Activated T-helper 1 cell treated with Interleukin-2 at 50 U/mL for 16 hours (primary cell): ENCODE measurements around the gene RAD51D.
"Not testable (repeated sequence)": the region's sequence is repeated elsewhere in the genome, so short reads cannot be mapped to it uniquely, and the experiment has no call there.

ENCODE experiments used
- DNase-seq: peaks from one replicate; pipeline ENCODE4 v3.0.0-alpha.2; 2020; ENCODE audit warnings: low read depth

RAD51D gene

DNA sequence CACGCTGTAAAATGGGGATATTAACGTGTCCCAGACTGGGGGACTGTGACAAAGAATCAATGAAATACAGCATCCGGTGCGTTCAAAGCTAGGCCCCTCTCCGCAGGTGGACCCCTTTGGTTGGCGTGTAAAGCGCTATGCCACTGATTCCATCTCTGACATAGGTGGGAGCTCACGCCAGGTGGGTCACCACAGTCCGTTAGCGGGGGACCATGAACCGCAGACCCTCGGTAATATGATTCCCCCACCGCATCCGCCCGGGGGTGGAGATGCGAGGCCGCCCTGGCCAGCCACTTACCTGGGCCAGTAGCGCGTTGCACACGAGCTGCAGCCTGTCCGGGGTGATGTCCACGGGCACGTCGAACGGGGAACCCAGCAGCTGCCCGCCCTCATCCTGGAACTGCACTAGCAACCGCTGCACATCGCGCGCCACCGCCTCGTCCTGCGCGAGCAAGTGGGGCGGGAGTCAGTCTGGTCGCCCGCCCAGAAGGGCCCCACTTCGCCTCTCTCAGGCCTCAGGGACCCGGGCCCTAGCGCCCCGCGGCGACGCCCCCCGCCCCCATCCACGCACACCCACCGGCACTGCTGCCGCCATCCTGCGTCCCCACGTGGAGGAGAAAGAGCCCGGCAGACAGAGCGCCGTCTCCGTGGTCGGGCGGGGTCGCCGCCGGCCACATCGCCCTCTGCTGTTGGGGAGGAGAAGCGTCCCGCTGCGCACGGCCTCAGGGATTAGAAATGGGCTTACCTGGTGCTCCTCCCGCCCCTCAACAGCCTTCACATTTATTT, 22.2 kb upstream of the RAD51D start, which contains the start of gene NLE1:
Gene NLE1 (minus strand): TSS at position 623 of the 786 bp plus-strand sequence. CDS start 28 bp downstream, at position 595.
- peak; percentile 83 for DNase-seq

DNA sequence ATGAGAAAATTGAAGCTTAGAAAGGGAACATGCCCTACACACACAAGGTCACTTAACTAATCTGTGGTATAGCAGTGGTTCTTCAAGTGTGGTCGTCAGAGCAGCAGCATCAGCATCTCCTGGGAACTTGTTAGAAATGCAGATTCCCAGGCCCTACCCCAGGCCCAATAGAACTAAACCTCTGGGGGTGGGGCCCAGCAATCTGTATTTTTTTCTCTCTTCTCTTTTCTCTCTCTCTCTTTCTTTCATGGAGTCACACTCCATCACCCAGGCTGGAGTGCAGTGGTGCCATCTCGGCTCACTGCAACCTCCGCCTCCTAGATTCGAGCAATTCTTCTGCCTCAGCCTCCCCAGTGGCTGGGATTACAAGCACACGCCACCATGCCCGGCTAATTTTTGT, 18.6 kb upstream of the RAD51D start:
- DNase-seq, result no peak

DNA sequence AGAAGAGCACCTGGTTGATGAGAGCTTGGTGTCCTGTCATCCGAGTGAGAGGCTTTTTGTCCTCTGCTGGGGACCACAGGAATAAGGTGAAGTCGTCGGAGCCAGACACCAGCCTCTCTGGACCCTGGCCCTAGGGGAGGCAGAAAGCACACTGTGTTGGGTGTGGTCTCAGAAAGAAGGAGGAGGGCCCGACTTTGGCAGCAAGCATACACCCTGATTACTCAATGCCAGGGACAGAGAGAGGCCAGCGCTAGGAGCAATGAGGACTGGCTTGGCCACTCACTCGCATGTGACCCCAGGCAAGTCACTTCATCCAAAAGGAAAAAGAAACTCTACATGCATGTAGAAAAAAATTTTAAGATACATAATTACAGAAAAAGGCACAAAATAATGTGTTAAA, 15.7 kb upstream of the RAD51D start:
- DNase-seq, result no peak

DNA sequence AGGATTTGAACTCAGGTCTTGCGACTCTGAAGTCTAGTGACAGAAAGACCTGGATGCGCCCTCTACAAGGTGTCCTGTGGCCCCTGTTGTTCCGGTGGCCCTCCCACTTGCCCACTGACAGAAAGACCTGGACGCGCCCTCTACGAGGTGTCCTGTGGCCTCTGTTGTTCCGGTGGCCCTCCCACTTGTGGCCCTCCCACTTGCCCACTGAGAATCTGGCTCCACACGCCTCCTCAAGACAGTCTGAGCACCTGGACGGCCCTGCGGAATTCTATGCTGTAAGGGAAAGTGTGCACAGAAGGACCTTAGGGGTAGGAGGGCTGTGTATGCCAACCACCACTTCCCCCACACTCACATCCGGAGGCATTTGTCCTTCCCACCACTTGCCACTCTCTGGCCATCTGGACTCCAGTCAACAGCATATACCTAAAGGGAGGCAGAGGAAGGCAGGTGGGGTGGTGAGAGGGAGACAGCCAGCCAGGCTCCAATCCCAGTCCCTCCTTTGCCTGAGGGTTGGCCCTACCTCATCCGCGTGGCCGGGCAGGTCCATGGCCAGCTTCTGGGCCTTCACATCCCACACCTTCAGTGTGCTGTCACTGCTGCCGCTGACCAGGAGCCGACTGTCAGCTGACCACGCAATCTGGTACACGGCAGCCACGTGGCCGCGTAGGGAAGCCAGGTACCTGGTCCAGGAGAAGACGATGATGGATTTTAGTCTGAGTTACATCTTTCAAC, 13.3 kb upstream of the RAD51D start:
- DNase-seq, result no peak

DNA sequence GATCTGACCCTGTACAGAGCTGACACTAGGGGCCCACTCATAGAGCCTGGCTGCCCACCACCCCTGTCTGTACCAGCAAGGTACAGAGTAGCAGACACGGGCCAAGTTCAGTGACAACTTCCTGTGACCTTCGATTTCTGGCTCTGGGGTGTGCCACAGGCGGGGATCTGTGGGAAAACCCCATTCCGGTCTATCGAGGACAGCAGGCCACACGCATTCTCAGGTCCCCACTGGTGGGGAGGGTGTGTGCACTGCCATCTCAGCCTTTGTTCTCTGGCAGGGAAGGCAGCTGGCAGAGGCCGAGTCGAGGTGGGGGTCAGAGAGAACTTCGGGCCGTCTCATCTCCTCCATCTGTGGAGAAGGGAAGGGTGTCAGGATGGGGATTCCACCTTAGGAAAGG, 12.4 kb upstream of the RAD51D start:
- DNase-seq, result no peak

DNA sequence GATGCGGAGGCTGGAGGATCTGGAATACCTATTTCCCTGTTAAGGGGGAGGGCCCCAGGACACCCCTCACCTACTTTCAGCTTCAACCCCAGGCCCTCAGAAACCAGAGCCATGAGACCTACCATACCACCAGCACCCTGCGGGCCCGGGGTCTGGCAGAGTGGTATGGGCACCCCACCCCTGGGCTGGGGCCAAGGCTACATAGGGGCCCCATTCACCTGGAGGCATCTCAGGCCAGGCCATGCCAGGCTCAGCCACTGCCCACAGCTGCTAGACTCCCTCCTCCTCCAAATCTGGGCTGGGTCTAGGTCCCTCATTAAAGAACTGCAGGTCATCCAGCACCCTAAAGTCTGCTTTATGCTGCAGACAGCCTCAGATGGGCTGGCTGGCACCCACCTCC, 10.7 kb upstream of the RAD51D start:
- no peak for DNase-seq

DNA sequence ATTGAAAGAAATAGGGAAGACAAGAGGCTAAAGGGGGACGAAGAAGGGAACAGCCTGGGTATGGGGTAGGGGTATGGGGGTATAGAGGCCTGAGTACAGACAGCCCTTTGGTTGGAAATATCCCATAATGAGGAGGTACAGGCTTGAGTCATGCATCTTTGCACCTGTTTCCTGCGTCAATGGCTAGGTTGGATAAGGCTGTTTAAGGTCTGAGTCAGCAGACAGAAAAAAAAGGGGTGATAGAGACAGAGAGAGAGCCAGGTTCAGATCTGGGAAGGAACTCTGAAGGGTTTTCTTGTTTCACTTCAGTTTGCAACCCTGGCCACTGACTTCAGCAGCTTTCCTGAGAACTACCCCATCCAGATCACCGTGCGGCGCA, 10.3 kb upstream of the RAD51D start:
- DNase-seq, result no peak

DNA sequence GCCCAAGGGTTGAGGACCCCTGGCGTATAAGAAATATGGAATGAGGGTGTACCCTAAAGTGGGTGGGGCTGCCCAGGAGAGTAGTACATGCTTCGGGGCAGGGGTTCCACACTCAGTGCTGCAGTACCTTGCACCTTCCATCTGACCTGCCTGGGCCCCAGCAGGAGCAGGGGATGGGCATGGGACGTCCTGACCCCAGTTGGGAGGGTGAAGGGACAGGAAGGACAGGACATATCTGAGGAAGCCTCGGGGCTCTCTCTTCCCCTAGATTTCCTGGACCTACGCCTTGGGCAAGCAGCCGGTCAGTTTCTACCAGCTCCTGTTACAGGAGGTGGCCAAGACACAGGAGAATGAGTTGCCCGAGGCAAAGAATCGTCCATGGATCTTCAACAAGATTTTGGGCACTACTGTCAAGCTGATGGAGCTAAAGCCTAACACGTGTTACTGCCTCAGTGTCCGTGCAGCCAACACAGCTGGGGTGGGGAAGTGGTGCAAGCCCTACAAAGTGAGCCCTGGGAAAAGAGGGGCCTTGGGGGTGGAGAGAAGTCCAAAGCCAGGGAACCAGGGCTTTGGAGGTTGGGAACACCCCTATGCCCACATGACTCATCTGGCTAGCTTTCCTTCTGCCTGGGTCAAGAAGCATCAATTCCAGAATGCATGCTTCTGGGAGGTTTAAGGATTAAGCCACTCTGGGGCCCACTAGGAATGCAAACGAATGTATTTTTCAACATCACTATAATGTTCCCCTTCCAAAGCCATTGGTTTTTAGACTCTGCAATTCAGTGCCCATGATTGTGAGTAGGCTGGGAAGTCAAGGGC, 9.7 kb upstream of the RAD51D start:
- no peak for DNase-seq

DNA sequence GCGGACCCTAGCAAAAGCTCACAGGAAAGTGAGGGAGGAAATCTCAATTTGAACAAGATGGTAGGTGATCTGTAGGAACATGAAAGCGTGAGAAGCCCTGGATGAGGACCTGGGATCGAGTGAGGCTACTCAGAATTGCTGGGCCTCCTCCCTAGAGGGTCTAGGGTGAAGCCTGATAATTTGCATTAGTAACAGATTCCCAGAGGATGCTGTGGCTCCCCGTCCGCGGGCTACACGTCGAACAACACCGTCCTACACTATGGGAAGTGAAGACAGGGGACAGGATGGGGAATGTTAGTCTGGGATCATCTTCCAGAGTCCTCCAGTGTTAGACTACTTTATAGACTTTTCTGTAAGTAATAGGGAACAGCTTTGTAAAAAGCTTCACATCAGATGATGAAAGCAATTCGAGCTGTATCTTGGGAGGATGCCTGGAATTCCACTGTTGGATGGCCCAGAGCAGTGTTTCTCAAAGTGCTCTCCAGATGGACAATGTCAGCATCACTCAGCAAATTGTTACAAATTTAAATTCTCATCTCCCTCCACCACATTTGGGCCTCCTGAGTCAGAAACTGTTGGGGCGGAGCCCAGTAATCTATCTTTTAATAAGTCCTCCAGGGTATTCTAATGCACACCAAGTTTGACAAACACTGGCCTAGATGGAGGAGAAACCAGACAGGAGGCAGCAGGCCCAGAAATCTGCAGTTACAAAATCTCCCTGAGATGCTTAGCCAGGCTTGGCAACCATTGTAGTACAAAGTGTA, 8.3 kb upstream of the RAD51D start:
- no peak for DNase-seq

DNA sequence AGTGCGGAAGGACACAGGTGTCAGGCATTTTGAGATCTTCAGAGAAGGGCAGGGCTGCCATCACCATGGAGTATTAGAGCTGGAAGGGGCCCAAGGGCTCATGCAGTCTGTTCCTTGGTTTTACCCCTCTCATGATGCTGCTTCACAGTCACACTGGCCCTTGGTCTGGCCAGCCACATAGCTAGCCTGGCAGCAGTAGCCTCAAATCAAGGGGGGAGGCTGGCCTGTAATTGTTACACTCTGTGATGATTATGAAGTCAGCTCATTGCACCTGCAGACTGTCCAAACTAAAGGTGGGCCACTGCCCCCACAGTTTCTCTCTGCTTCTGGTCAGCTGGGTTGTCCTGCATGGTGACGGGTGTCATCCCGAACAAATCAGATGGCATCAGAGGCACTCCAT, 1.7 kb upstream of the RAD51D start, which contains the start of gene FNDC8:
Gene FNDC8 (plus strand): TSS at position 301 of the 400 bp plus-strand sequence. CDS start 79 bp downstream, at position 380.
- DNase-seq, result no peak

DNA sequence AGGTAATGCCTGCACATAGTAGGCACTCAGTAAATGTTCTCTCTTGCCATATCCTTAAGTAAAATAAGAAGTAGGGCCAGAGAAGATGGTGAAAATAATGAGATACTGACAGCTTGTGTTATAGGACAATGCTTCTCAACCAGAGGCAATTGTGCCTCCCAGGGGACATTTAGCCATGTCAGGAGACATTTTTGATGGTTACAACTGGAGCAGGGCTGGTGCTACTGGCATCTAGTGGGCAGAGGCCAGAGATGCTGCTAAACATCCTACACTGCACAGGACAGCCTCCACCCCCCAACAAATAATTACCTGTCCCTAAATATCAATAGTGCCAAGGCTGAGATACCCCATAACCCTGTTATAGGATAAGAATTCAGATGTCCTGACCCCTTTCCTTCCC, 1.7 kb downstream of the RAD51D start:
- DNase-seq, result no peak

DNA sequence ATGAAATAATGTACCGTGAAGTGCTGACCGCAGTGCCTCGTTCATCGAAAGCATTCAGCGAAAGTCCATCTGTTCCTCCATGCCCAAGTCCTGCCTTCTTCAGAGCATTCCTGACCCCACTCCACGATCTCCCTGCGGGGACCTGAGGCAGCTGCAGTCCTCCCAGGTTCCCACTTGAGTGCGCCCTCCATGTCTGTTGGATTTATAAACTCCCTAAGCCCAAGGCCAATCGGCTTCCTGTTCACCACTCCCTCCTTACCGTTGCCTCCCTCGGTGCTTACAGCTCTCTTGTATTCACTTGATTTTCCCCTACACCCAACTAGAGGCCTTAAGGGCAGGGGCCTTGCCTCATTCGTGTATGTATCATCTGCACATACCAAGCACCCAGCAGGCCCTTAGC, 2.8 kb downstream of the RAD51D start:
- DNase-seq, result no peak

DNA sequence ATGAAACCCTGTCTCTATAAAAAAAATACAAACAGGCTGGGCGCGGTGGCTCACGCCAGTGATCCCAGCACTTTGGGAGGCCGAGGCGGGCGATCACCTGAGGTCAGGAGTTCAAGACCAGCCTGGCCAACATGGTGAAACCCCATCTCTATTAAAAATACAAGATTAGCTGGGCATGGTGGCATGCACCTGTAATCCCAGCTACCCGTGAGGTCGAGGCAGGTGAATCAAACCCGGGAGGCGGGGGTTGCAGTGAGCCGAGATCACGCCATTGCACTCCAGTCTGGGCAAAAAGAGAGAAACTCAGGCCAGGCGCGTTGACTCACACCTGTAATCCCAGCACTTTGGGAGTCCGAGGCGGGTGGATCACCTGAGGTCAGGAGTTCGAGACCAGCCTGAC, 8.9 kb downstream of the RAD51D start:
- DNase-seq, result not testable (repeated sequence)

DNA sequence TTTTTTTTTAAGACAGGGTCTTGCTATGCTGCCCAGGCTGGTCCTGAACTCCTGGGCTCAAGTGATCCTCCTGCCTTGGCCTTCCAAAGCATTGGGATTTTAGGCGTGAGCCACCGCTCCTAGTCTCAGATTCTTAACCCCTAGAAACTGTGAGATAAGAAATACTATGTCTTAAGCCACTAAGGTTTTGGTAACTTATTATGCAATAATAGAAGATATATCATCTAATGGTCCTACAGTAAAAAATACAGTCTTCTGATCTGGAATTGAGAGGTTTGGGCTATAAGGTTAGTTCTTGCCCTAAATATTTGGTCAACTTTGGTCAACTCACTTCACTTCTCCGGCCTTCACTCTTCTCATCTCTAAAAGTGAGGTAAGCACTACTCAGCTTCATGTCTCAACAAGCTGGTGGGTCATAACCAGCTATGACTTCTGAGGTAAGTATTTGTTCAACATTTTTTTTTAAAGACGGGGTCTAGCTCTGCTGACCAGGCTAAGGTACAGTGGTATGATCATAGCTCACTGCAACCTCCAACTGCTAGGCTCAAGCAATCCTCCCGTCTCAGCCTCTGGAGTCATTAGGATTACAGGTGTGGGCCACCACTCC, 14.7 kb downstream of the RAD51D start:
- DNase-seq, result no peak

DNA sequence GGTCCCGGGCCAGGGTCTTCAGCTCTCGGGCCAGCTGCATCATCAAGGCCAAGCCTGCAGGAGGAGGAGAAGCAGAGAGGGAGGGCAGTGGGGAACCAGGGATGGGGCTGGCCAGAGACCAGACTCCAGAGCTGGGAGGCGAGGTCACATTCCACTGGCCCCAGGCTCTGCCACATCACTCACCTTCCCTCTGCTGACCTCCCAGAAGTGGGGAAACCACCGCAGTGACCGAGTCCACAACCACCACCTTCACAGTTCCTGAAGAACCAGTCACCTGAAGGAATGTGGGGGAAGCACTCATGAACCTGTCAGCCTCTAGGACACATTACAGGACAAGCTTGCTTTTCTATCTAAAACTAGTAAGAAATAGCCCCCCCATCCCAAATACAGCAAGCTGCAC, 16.4 kb downstream of the RAD51D start:
- DNase-seq, result no peak

DNA sequence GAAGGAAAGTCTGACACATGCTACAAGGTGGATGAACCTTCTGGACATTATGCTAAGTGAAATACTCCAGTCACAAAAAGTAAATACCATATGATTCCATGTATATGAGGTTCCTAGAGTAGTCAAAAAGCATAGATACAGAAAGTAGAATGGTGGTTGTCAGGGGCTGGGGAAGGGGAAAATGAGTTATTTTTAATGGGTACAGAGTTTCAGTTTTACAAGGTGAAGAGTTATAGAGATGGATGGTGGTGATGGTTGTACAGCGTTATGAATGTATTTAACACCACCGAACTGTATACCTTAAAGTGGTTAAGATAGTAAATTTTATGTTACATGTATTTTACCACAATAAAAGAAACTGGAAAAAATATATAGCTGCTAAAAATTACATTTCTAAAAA, 17.9 kb downstream of the RAD51D start:
- DNase-seq, result no peak

DNA sequence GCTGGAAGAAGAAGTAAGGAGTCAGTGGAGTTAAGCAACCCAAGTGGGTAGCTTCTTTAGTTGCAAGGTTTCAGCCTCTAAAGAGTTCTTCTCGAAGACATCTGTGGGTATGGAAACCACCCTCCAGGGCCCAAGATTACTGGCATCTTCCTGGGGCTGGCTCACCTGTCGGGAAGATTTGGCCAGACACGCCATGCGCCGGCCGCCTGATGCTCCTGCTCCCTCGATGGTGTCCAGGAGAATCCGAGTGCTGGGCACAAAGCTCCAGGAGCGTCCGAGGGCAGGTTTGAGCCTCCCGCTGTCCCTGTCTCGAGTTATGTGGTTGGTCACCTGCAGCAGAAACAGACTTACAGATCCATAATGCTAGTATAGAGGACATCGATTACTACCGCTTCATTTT, 18.6 kb downstream of the RAD51D start:
- DNase-seq, result no peak

DNA sequence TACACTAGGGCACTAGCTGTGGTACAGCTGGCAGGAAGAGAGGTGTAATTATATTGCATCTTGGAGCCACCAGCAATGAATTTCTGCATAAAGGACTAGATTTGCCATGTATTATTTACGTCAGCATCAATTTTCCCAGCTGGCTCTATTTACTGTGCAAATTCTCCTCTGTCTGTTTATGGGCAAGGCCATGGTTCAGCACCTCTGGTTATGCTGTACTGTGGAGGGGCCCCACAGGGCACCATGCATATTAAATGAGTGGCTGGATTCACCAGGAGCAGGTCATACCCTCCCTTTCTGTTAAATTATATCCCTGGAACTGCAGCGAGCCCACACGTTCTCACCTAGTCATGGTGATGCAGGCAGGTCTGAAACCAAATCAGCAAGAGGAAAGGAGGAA, 19.8 kb downstream of the RAD51D start:
- no peak for DNase-seq

DNA sequence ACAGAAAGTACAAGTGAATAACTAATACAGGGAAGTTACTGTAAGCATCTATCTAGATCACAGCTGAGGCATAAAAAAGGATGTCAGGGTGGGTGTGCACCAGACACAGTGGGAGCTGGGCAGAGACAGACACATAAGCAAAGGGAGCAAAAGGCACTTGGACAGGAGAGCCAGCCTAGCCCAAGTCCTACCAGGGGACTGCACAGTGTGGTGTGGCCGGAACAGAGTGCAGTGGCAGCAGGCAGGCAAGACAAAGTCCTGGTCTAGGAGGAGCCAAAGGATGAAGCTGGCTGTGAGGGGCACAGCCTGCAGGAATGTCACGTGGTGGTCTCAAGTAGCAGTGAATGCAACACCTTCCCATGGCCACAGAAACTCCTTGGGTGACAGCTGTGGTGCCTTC, 21.9 kb downstream of the RAD51D start:
- DNase-seq, result no peak

DNA sequence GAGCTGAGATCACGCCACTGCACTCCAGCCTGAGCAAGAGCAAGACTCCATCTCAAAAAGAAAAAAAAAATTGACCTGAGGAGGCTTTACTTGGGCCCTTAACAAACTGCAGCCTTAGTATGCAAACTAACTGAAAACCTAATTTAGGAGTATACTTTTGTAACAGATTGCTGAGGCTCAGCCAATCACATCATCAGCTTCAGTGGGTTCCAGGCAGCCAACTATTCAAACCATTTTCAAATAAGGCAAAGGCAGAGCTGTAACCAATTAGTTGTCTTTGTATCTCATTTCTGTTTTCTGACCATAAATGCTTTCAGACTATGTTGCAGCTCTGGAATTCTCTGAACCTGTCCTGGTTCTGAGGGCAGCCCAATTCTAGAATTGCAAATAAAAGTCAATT, 23.9 kb downstream of the RAD51D start:
- no peak for DNase-seq

DNA sequence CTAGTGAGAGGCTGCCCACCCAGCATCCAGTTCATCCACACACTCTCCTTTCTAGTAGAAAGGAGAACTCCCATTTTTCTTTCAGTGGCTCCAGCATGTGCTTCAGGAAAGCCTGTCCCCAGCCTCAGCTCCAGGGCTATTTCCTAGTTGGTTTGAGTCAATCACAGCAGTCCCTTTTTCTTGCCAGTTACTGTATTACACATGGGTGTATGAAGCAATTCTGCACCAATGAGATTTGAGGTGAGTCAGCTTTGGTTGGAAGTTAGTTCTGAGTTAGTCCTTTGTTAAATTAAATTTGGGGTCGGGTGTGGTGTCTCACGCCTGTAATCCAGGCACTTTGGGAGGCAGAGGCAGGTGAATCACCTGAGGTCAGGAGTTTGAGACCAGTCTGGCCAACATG, 24.8 kb downstream of the RAD51D start:
- DNase-seq, result no peak
